ENCODE measurements around the gene CAPN9. TPM values are rescaled to one million over a fixed set of nuclear protein-coding genes. Genes with fewer than 3 reads are reported as not detected.

The CAPN9 gene
- total RNA-seq, 1 experiment from 2014 or later = not detected

DNA sequence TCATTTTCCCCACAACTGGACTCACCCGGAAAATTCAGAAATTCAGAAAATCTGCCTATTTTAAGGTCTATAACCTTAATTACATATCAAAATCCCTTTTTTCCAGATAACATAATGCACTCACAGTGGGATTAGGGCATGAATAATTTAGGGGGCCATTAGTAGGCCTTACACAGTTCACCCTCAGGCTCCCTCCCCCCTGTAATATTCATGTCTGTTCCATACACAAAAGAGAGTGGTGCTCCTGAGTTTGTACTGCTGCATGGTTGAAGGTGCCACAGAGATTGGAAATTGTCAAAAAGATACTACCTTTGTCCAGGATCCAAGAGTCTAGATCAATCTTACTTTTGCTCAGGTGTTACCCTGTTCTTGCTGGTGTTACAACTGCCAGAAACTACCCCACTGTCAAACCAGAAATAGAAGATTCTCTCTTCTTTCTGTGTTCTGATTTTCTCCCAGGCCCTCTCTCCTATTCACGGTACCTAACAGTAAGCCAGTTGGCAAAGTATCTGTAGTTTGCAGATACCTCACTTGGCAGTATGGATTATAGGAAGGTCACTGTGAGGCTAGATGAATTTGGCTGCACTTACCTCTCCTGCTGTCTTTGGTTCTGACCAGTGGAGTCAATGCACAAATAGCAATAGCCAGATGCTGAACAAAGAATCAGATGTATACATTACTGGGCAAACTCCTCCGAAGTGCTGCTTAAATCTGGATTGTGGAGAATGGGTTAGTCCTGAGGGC, 67.9 kb downstream of the CAPN9 start:
- ATAC-seq (no peak), DNase-seq (no peak)
- BruUV-seq (replicated peaks) = no TSS peak
- H2AFZ ChIP-seq (ENCODE audit: low read length) = no peak overlapping the region
- H3K79me2 ChIP-seq (ENCODE audit: low read length) = no peaks in the 10 kb centered on the region
- H3K9ac ChIP-seq (ENCODE audit: low read length) = no peak overlapping the region
- H3K4me1 ChIP-seq (ENCODE audit: insufficient read depth, low read length) = no peaks in the 10 kb centered on the region
- peaks cover 15% of the 10 kb centered on the region; the same call in 1 of the 2 replicates for H3K9me3 ChIP-seq (ENCODE audit: low read length)
- 0 out of 2 replicates have a peak, but pooled peaks cover 14% of the 10 kb centered on the region for H3K27me3 ChIP-seq (ENCODE audit: low read length)
- no peaks in the 10 kb centered on the region for H3K36me3 ChIP-seq (ENCODE audit: low read depth, low read length)
- no peak for TF ChIP-seq EZH2 (IDR thresholded peaks at IDR 0.05; ENCODE audit: low read length, unreplicated experiment)
- no peak for TF ChIP-seq EZH2phosphoT487 (IDR thresholded peaks at IDR 0.05; ENCODE audit: borderline replicate concordance, low read length)
- TF ChIP-seq, protein P1, sequence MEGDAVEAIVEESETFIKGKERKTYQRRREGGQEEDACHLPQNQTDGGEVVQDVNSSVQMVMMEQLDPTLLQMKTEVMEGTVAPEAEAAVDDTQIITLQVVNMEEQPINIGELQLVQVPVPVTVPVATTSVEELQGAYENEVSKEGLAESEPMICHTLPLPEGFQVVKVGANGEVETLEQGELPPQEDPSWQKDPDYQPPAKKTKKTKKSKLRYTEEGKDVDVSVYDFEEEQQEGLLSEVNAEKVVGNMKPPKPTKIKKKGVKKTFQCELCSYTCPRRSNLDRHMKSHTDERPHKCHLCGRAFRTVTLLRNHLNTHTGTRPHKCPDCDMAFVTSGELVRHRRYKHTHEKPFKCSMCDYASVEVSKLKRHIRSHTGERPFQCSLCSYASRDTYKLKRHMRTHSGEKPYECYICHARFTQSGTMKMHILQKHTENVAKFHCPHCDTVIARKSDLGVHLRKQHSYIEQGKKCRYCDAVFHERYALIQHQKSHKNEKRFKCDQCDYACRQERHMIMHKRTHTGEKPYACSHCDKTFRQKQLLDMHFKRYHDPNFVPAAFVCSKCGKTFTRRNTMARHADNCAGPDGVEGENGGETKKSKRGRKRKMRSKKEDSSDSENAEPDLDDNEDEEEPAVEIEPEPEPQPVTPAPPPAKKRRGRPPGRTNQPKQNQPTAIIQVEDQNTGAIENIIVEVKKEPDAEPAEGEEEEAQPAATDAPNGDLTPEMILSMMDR (conservative IDR thresholded peaks at IDR 0.05; ENCODE audit: low read depth, low read length) = no peak
- no peaks in the 10 kb centered on the region for H3K9me2 ChIP-seq (replicated peaks; ENCODE audit: low read length)
- no peak overlapping the region for H3K4me3 ChIP-seq (ENCODE audit: low read length)
- no peak overlapping the region for H3K4me2 ChIP-seq (ENCODE audit: low read length)
- intact Hi-C loops (cut with micrococcal nuclease) = no loop called here
- H4K20me1 ChIP-seq (ENCODE audit: low read length) = no peaks in the 10 kb centered on the region
- ChIA-PET POLR2A (ENCODE audit: unreplicated experiment) (no interaction called here), CTCF (no interaction called here)
- H3F3A ChIP-seq (ENCODE audit: low read length, unreplicated experiment) = no peaks in the 10 kb centered on the region
- no peak overlapping the region for H3K27ac ChIP-seq (ENCODE audit: low read length)

DNA sequence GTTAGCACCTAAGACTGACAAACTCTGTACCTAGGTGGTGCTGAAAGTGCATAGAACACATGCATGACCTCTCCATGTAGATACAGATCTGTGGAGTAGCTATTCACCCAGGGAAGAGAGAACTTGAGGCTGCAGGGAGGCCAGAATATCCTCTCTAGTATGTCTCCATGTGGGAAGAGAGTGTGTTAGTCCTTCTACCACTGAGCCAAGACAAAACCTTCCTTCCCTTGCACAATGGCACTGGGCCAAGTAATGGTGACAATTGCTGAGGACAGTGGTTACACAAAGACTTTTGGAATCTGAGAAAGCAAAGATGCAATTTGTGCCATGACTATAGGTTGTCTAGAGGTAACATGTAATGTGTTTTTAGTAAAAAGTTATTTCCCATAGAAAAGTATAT, 68.8 kb downstream of the CAPN9 start:
- H3K4me1 ChIP-seq (ENCODE audit: insufficient read depth, low read length) = no peaks in the 10 kb centered on the region
- peaks cover 15% of the 10 kb centered on the region; the same call in 1 of the 2 replicates for H3K9me3 ChIP-seq (ENCODE audit: low read length)
- DNase-seq (no peak), ATAC-seq (no peak)
- 0 out of 2 replicates have a peak, but pooled peaks cover 14% of the 10 kb centered on the region for H3K27me3 ChIP-seq (ENCODE audit: low read length)
- no peak overlapping the region for H2AFZ ChIP-seq (ENCODE audit: low read length)
- CTCF ChIA-PET = interaction anchor here (0.5 kb wide), 1 partner anchor 278 kb away, joined by 3 read pairs; no protein-coding TSS in a partner anchor
- no peak overlapping the region for H3K9ac ChIP-seq (ENCODE audit: low read length)
- H3F3A ChIP-seq (ENCODE audit: low read length, unreplicated experiment) = no peaks in the 10 kb centered on the region
- no peaks in the 10 kb centered on the region for H3K36me3 ChIP-seq (ENCODE audit: low read depth, low read length)
- POLR2A ChIA-PET (ENCODE audit: unreplicated experiment) = no interaction called here
- H3K9me2 ChIP-seq (replicated peaks; ENCODE audit: low read length) = no peaks in the 10 kb centered on the region
- H3K27ac ChIP-seq (ENCODE audit: low read length) = no peak overlapping the region
- no TSS peak for BruUV-seq (replicated peaks)
- H3K4me3 ChIP-seq (ENCODE audit: low read length) = no peak overlapping the region
- H3K79me2 ChIP-seq (ENCODE audit: low read length) = no peaks in the 10 kb centered on the region
- intact Hi-C loops (cut with micrococcal nuclease) = no loop called here
- TF ChIP-seq, protein P1 (conservative IDR thresholded peaks at IDR 0.05; ENCODE audit: low read depth, low read length) = no peak
- TF ChIP-seq EZH2 (IDR thresholded peaks at IDR 0.05; ENCODE audit: low read length, unreplicated experiment) (no peak), EZH2phosphoT487 (IDR thresholded peaks at IDR 0.05; ENCODE audit: borderline replicate concordance, low read length) (no peak)
- no peak overlapping the region for H3K4me2 ChIP-seq (ENCODE audit: low read length)
- no peaks in the 10 kb centered on the region for H4K20me1 ChIP-seq (ENCODE audit: low read length)

DNA sequence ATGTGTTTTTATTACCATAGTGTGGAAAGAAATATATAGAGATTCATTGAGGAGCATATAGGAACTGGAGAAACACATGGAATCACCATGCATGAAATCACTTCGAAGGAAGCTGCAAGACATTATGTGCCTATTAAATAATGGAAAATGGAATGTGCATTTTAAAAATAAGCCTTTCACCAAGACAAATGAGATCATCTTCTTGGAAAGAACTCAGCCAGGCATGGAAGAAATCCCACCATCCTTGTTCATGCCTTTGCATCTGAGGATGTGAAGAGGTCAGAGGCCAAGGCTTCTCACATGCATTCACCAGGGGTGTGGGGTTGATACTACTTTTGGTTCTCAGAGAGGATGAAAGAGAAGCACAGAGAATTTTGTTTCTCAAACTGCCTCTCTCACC, 71.2 kb downstream of the CAPN9 start:
- TF ChIP-seq EZH2 (IDR thresholded peaks at IDR 0.05; ENCODE audit: low read length, unreplicated experiment) = no peak
- TF ChIP-seq, protein P1 (conservative IDR thresholded peaks at IDR 0.05; ENCODE audit: low read depth, low read length) = no peak
- no peak for TF ChIP-seq EZH2phosphoT487 (IDR thresholded peaks at IDR 0.05; ENCODE audit: borderline replicate concordance, low read length)
- intact Hi-C loops (cut with micrococcal nuclease) = no loop called here
- Histone ChIP-seq H3K9me3 (ENCODE audit: low read length) (no peaks in the 10 kb centered on the region), H3K4me2 (ENCODE audit: low read length) (no peak overlapping the region), H3K4me1 (ENCODE audit: insufficient read depth, low read length) (no peaks in the 10 kb centered on the region), H3K9ac (ENCODE audit: low read length) (no peak overlapping the region), H3F3A (ENCODE audit: low read length, unreplicated experiment) (no peaks in the 10 kb centered on the region), H2AFZ (ENCODE audit: low read length) (no peak overlapping the region), H3K79me2 (ENCODE audit: low read length) (no peaks in the 10 kb centered on the region), H3K27ac (ENCODE audit: low read length) (no peak overlapping the region), H3K4me3 (ENCODE audit: low read length) (no peak overlapping the region), H4K20me1 (ENCODE audit: low read length) (no peaks in the 10 kb centered on the region), H3K36me3 (ENCODE audit: low read depth, low read length) (no peaks in the 10 kb centered on the region), H3K9me2 (replicated peaks; ENCODE audit: low read length) (no peaks in the 10 kb centered on the region), H3K27me3 (ENCODE audit: low read length) (0 out of 2 replicates have a peak, but pooled peaks cover 14% of the 10 kb centered on the region)
- no TSS peak for BruUV-seq (replicated peaks)
- ChIA-PET POLR2A (ENCODE audit: unreplicated experiment) (no interaction called here), CTCF (no interaction called here)
- ATAC-seq (no peak), DNase-seq (no peak)
